Activated CD8-positive, alpha-beta memory T cell treated with anti-CD3 and anti-CD28 coated beads, Interleukin-2, amount 50 U/mL, for 48 hours (primary cell): ENCODE data around the gene LRRC61.

ENCODE experiments used
- DNase-seq: peaks from one replicate; pipeline ENCODE4 v3.0.0-alpha.2; 2020

Gene LRRC61

DNA sequence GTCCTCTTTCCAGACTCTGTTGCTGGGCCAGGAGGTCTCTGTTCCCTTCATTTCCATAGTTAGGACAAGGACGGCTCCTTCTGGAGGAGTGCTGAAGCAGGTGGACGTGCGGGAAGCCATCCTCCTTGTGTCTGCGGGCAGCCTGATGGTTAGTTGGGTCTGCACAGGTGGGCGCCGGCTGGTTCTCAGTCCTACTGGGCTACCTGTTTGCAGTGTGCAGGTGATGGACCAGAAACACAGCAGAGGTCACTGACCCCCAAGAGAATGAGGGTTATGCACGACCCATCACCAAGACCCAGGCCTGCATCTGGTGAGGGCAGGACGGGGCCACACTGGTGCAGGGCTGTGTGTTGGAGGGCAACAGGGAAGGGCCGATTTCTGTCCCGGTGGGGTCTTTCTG lies 10.5 kb downstream of the LRRC61 start:
- no peak for DNase-seq

DNA sequence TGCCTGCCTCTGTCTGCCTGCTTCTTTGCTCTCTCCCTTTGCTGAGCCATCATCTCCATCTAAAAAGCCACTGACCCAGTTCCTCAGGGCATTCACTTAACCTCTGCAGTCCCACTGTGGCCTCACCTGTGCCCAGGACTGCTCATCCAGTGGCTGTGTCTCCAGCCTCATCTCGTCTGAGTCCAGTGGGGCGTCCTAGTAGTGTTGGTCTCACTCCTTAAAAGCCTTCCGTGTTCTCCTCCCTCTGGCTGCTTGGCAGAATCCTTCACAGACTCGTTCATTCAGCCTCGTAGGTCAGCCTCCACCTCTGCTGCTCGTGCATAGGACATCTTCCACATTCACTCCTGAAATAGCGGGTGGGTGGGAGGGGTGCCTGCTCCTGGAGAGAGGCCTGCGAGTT lies 11.0 kb downstream of the LRRC61 start:
- DNase-seq = no peak

DNA sequence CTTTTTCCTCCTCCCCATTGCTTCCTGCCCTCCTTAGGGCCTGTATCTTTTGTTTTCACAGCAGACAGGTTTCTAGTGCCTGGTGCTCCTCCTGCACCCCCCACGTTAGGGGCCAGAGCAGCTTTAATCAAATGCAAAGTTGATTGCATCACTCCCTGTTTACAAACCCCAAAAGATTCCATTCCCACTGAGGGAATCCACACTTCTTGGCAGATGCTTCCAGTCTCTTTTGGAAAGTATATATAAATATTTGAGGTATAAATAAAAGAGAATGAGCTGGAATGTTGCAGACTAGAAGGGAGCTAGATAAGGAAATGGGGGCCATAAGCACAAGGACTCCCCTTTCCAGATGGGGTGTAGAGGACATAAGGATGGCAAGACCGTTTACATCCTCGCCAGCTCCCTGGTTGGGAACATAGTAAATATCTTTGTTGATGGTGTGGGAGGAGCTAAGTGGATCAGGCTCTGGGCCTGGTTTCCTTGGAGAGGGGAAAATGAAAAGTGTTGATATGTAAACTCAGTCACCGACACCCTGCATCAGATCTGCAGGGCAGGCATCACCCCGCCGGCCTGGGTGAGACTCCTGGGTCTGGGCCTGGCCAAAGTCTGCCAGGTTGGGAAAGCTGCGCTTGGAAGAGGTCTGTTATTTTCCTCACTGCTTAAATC lies 12.1 kb downstream of the LRRC61 start:
- DNase-seq = no peak

DNA sequence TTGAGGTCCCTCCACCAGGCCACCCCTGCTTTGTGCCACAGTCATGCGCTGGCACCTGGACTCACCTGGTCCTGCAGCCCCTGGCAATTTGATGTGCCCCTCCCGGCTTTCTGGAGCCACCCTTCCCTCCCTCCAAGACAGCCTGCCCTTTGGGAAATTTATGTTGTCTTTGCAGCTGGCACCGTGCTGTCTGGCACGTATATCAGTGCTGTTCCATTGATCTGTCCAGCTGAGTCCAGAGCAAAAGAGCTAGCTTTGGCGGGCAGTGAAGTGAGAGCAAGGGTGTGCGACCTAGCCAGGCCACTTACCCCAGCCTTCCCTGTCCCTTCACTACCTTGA lies 12.6 kb downstream of the LRRC61 start:
- no peak for DNase-seq

DNA sequence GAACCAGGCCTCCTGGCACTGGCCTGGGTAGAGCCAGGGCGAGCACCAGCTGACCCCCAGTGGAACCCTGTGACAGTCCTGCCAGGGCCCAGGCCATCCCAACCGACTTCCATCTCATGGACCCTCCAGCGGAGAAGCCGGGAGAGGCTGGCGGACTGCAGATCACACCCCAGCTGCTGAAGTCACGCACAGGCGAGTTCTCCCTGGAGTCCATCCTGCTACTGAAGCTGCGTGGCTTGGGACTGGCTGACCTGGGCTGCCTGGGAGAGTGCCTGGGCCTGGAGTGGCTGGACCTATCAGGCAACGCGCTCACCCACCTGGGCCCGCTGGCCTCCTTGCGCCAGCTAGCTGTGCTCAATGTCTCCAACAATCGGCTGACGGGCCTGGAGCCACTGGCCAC lies 13.6 kb downstream of the LRRC61 start:
- no peak for DNase-seq

DNA sequence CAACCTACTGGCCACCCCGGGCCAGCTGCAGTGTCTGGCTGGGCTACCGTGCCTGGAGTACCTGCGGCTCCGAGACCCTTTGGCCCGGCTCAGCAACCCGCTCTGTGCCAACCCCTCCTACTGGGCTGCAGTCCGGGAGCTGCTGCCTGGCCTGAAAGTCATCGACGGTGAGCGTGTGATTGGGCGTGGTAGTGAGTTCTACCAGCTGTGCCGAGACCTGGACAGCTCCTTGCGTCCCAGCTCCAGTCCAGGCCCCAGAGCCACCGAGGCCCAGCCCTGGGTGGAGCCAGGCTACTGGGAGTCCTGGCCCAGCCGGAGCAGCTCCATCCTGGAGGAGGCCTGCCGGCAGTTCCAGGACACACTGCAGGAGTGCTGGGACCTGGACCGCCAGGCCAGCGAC lies 14.0 kb downstream of the LRRC61 start:
- no peak for DNase-seq

DNA sequence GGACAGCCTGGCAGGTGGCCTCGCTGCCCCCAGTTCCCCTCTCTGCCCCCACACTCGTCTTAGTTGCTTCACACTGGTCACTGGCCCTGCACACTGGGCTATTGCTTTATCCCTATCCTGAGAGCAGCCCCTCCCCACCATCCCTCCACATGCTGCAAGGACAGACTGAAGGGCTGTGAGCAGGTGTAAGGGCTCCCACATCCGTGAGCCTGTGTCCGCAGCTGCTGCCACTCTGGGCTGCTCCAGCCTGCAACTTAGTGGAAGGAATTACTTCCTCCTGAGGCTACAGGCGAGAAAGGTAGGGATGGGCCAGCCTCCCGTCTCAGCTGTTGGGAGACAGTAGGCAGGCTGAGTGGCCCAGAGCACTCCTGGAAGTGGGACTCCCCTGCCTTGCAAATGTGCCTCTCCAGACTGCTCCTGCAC lies 14.5 kb downstream of the LRRC61 start:
- no peak for DNase-seq

DNA sequence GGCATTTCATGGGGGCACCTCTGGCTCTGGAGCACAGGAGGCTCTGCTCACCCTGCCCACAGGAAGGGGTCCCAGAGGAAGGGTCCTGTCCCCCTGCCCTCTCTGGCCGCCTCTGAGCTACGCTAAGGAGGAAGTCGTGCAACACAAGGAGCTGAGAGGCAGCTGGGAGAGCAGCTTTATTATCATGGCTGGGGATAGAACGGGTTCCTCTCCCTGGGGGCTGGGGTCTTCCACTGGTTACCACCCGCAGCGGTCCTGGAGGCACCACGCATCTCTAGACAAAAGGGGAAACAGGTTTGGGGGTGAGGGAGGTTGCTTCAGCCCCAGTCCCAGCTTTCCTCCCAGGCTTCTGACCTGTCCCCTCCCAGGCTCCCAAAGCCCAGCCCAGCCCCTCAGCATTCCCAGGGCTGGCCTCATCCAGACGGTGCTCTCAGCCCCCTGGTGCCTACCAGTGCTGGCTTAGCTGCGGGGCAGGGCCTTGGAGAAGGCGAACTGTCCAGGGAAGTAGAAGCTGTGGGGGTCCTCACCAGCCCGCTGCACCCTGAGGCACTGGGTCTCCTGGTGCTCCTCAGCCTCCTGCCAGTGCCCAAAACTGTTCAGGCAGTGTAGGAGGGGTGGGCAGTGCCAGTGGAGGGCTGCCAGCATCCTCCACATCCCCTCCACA lies 15.1 kb downstream of the LRRC61 start:
- no peak for DNase-seq

DNA sequence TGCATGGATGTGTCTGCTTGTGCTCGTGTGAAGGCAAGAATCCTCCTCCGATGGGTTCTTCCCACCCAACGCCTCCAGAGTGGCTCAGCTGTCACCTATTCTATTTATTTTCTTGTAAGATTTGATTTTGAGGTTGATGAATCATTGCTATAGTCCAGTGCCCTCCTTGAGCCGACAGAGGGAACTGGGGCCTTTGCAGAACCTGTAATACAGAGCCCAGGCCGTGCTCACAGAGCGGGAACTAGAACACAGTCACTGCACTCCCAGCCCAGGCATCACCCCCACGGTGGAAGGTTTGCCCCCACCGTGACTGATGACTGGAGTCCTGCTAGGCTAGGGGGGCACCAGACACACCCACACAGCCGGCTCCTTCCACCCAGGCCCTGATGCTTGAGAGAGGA lies 16.3 kb downstream of the LRRC61 start:
- DNase-seq = no peak

DNA sequence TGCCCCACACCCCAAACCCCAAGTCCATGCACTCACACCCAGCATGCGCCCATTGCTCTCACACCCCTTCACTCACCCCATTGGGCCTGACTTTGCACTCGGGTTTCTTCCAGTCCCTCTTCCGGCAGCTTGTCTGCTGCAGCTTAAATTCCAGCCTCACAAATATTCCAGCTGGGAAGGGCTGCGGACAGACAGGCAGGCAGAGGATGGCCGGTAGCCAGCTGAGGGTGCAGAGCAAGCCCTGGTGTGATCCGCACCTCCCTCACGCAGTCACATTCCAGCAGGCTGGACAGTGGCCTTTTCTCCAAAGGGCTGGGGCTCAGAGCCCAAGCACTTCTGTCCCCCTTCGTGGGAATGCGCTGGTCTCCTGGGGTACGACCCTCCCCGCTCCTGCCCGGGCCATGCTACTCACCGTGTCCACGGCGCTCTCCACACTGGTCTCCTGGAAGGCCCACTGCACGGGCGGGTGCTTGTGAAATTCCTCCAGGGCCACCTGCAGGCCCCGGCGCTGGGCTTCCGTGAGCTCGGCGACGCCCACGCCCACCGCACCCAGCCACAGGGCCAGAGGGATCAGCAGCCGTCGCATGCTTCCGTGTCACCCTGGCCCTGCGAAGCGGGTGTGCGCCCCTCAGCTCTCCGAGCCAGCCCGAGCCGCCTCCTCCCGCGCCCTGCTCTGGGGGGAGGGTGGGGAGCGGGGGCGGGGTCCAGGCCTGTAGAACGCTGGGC lies 17.0 kb downstream of the LRRC61 start:
- DNase-seq = no peak

DNA sequence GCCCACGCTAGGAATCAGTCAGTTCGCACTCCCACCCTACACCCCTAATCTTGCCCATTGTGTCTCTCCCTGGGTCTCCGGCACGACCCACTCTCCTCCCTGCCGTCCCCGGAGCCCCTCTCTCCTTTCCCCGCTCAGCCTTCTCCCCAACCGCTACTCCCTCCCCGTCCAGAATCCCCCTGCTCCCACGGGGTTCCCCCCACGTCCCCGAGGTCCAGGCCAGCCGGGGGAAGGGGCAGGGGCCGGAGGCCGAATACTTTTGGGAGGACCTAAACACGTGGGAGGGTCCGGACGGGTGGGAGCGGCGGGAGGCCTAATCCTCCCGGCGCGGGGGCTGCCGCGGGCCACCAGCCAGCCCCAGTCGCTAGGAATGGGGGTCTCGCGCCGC lies 17.7 kb downstream of the LRRC61 start:
- DNase-seq = no peak

DNA sequence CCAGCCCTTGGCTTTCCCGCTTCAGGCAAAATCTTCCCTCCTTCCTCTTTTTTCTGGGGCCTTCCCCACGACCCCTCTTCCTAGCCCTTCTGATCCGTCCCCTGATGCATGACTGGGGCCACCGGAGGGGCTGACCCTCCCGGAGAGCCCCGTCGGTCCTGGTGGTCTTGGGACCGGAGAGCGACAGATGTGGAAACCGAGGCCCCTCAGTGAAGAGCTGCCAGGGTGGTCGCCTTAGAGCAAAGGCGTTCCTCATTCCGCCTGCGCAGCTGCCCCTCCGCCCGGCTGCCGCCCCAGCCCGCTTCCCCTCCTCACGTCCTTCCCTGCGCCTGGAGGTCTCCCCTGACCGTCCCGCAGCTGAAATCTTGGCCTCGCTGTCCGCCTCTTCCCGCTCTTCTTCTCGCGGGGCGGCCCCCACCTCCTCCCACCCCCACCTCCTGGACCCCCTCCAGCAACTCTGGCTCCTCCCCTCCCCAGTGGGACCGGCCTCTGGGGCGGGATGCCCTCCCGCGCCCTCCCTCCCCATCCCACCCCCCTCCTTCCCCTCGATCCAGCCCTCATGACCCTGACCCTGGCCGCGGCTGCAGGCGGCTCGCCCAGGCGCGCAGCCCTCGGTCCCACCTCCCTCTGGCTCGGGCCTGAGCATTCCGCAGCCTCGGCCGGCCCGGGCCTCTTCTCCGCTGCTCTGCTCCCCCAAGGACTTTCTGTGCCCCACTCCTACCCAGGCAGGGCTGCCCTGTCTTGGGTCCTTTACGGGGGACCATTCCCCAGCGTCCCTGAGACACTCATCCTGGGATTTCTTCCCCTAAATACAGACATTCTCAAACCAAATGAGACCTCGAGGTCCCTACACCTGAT lies 18.3 kb downstream of the LRRC61 start, which contains the start of gene RARRES2:
RARRES2 (minus strand) TSS at position 367 of the 858 bp plus-strand sequence. CDS start 1,020 bp downstream, outside the sequence.
- no peak for DNase-seq

DNA sequence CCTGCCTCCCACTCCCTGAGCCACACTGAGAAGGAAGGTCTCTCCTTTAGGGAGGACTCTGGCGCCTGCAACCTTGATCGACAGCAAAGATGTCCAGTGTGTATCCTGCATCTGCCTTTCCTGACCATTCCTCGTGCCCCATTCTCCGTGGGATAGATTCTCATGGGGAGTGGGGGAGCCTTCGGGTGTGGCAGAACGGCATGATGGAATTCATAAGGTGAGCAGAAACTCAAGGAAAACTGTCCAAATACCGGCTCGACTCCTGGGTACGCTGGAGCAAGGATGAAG lies 18.9 kb downstream of the LRRC61 start:
- no peak for DNase-seq

DNA sequence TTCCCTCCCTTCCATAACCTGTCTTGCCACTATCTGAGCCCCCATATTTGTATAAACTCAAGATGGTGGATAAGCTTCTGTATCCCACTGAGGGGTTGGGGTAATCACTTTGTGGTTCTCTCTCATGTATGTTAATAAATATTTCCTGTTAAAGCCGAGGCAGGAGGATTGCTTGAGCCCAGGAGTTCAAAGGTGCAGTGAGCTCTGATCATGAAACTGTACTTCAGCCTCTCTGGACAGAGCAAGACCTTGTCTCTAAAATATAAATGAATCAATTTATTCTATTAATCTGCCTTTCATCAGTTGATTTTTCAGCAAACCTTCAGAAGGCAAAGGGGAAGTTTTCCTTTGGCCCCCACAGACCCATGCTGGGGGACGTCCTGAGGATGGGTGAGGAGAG lies 20.1 kb downstream of the LRRC61 start:
- DNase-seq = no peak

DNA sequence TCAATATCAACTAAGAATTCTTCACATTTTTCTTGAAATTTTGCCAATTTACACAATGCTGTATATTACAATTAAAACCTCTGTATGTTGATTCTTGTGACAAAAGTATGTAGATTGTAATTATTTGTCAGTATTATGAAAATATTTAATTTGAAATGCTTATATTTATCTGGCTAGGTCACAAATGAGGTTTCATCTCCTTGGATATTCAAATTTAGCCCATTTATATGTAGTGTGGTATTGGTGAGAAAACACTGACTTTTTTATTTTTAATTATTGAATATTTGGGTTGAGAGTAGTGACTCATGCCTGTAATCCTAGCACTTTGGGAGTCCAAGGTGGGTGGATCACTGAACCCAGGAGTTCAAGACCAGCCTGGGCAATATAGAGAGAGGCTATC lies 21.1 kb downstream of the LRRC61 start:
- DNase-seq = no peak

DNA sequence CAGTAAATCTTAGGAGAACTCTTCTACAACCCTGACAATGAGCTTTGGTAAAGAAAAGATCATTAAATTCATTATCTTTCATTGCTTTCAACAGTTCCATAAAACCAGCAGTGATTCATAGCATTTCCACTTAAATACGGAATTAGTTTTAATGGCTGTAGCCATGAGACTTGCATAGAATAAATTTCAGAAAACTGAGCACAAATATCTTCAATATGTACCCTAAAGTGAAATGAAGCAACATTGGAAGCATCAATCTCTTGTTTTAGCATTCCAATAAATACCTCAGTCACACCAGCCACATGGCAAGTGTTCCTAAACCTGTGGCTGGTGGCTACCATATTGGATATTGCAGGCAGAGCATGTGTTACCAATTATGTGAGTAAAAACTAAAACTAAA lies 21.9 kb downstream of the LRRC61 start:
- no peak for DNase-seq

DNA sequence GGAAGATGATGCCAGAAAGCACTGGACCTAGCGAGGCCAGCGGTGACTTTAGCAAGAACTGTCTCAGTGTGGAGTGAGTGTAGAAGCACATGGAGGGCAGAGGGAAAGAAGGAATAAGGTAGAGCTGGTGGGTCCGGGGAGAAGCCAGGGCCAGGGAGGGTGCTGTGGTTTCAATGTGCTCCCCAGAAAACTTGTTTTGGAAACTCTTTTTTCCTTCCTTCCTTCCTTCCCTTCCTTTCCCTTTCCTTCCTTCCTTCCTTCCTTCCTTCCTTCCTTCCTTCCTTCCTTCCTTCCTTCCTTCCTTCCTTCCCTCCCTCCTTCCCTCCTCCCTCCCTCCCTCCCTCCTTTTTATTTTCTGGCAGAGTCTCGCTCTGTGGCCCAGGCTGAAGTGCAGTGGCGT lies 23.8 kb downstream of the LRRC61 start:
- DNase-seq = no peak

DNA sequence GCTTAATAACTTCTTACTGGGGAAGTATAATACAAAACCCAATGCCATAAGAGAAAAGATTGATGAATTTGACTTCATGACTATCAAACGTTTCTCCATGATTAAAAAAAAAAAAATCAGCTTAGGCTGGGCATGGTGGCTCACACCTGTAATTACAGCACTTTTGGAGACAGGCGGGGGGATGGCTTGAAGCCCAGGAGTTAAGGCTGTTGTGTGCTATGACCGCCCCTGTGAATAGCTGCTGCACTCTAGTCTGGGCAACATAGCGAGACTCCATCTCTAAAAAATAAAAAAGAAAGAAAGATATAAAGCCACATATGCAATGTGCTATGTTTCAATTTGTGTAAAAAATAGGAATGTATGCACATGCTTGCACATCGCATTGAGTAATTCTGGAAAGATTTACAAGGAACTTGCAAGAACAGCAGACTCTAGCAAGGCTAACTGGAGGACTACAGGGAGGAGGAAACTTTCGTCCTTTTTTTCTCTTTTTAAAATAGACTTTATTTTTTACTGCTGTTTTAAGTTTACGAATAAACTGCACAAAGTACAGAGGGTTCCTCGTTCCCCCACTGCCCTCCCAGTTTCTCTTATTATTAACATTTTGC lies 28.5 kb downstream of the LRRC61 start:
- DNase-seq = no peak

DNA sequence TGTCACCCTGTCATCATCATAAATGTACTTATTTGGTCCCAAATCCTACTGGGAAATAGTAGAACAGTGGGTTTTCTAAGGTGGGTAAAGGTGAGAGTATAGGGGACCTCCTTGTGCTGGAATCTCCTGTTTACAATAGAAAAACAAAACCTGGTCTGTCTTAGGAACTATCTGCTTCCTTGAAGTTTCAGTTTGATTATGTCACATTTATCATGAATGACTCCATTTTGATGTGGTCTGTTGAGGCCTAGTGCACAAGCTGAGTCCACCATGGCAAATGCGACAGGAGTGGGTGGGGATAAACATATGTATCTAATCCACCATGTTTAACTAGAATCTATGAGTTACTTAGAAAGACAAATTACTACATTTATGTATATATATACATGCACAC lies 32.5 kb downstream of the LRRC61 start:
- DNase-seq = no peak

DNA sequence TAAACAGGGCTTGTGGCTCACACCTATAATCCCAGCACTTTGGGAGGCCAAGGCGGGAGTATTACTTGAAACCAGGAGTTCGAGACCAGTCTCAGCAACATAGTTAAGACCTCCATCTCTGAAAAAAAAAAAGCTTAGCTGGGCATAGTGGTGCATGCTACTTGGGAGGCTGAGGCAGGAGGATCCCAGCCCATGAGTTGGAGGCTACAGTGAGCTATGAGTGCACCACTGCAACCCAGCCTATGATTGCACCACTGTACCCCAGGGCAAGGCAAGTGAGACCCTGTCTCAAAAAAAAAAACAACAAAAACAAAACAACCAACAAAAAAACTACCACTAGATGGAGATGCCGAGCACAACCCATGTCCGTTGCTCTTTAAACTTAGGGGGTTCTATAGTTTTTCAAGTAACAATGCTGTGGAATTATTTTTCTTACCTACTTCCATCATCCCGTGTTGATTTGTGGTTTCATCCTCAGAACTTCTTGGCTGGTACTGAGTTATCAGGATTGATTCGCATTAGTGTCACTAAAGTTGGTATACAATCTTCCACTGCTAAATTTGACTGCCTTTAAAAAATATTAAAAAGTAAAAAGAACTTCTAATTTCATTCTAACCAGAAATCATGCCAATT lies 33.2 kb downstream of the LRRC61 start:
- no peak for DNase-seq

DNA sequence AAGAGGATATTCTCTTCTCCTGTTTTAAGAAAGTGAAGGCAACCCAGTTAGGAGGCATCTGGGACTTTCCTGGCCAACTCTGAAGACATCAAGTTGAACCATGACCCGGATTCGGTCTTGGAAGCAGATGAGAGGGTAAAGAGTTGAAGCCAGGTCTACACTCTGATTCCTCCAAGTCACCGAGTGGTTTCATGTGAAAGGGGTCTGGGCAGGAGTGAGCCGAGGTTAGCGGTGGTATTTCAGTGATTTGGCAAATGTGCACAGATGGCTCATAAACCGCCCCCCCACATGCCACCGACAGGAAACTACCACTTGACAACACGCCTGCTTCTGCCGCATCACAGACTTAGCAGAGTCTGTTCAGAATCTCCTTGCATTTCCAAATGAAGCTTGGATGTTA lies 34.1 kb downstream of the LRRC61 start:
- DNase-seq = peak; percentile 74

DNA sequence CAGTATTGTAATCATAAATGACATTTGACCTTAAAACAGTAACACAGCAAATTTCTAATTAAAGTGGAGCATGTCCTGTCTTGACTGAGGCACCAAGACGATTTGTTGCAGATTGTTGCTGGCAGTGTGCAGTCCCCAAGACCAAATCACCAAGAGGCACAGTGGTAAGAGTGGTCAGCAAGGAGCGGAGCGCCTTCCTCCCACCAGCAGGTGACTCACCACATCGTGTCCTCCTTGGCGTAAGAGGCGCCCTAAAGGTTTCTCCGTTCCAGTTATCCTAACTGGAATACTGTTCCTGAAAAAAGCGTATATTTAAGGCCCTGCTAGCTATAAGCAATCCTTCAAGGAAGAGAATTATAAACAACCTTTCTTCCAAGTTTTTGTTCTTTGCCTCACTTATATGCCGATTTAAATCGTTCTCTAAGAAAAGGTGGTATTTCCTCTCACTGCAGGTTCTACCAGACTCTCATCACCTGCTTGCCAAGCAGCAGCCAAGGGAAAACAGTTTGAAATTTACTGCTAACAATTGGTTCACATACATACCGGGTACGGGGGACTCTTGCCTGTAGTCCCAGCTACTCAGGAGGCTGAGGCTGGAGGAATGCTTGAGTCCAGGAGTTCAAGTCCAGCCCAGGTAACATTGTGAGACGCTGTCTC lies 34.7 kb downstream of the LRRC61 start:
- DNase-seq = no peak
